Stimulated activated CD8-positive, alpha-beta memory T cell treated with anti-CD3 and anti-CD28 coated beads, Interleukin-2, amount 100 ng/mL, for 1 hour (primary cell): Measurements from ENCODE around the gene PLPP2.
A peak's percentile ranks its signal among the peaks of the same experiment; 100 is the strongest.

ENCODE experiments used
- DNase-seq, 2 donors: peaks; one replicate each; pipeline ENCODE4 v3.0.0-alpha.2; 2020; ENCODE audit warnings: low read depth in 2 of 2

The PLPP2 gene

GRCh38 chr19:293436-294110, 2.4 kb upstream of the PLPP2 start:
- no peak for DNase-seq

GRCh38 chr19:292951-293350, 1.7 kb upstream of the PLPP2 start:
- no peak for DNase-seq

- DNase-seq: no peak
Measured at GRCh38 chr19:292281-292884, 1.2 kb upstream of the PLPP2 start.

- no peak for DNase-seq
Measured at GRCh38 chr19:291561-292280, 518 bp upstream of the PLPP2 start.

- no peak for DNase-seq
Measured at GRCh38 chr19:290372-291005, 714 bp downstream of the PLPP2 start.

- DNase-seq: peak in 1 of 2 donors; percentile 26
Measured at GRCh38 chr19:289651-290371, 1.4 kb downstream of the PLPP2 start.

- no peak for DNase-seq
Measured at GRCh38 chr19:288911-289310, 2.3 kb downstream of the PLPP2 start.

GRCh38 chr19:287381-287871, 3.8 kb downstream of the PLPP2 start:
- DNase-seq: no peak

GRCh38 chr19:283395-283794, 7.8 kb downstream of the PLPP2 start:
- DNase-seq: no peak

GRCh38 chr19:282501-282900, 8.7 kb downstream of the PLPP2 start:
- DNase-seq: no peak

GRCh38 chr19:281992-282391, 9.2 kb downstream of the PLPP2 start:
- no peak for DNase-seq

GRCh38 chr19:281156-281853, 9.9 kb downstream of the PLPP2 start:
- DNase-seq: no peak

- DNase-seq: no peak
Measured at GRCh38 chr19:280541-281009, 10.6 kb downstream of the PLPP2 start.

- no peak for DNase-seq
Measured at GRCh38 chr19:279656-280055, 11.5 kb downstream of the PLPP2 start.

GRCh38 chr19:279231-279630, 12.0 kb downstream of the PLPP2 start:
- DNase-seq: no peak

- no peak for DNase-seq
Measured at GRCh38 chr19:277581-278165, 13.5 kb downstream of the PLPP2 start.

GRCh38 chr19:277131-277530, 14.1 kb downstream of the PLPP2 start:
- no peak for DNase-seq

- no peak for DNase-seq
Measured at GRCh38 chr19:275958-276646, 15.1 kb downstream of the PLPP2 start.

- no peak for DNase-seq
Measured at GRCh38 chr19:275000-275399, 16.2 kb downstream of the PLPP2 start.

GRCh38 chr19:273393-273792, 17.8 kb downstream of the PLPP2 start:
- no peak for DNase-seq
